ENCODE data around the gene SEC22A.

The SEC22A gene

DNA sequence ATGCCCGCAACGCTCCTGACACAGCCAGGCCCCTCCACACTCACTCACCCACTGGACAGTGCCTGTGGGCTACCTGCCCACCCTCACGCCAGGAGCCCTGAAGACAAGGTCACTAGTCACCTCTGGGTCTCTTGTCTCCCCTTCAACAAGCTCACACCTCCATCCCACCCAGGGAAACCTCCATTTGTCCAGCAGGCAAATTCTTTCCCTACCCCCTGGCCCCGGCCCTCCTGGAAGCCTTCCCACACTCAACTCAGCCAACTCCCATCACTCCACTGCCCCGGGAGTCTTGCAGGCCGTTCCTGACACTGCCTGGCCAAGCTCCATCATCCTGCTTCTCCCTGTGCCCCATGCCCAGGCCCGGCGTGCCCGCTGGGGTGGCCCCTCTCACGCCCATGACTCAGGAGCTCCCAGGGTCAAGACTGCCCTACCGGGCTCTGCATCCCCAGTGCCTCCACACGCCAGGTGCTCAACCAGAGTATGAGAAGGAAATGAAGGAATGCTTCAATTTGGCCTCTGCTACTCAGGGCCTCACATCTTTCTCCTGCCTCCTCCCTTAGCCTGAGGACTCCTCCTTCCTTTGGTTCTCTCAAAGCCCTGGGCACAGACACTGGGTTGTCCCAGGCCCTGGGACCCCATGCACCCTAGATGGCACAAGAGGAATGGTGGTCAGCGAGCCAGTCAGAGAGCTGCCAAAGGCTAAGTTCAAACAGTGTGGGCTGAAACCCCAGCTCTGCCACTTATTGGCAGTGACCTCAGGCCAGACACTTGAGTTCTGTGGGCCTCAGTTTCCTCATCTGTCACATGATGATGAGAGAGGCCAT is 88.6 kb downstream of the SEC22A start:
- no peak for DNase-seq

DNA sequence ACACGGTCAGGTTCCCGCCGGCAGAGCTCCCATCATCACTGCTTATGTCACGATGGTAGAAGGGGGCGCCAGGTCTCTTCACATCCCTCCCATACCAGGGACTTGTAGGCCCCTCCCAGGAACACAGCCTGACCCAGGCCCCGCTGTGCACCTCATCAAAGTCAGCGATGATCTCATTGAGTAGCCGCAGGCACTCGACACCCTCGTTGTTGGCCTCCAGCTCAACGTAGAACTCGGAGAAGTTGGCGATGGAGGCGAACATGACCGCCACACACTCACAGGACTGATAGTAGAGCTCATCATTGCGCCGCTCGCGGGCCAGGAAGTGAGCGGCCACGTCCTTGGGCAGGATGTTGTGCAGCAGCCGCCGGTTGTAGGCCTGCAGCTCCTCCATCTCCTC is 89.2 kb downstream of the SEC22A start:
- no peak for DNase-seq

DNA sequence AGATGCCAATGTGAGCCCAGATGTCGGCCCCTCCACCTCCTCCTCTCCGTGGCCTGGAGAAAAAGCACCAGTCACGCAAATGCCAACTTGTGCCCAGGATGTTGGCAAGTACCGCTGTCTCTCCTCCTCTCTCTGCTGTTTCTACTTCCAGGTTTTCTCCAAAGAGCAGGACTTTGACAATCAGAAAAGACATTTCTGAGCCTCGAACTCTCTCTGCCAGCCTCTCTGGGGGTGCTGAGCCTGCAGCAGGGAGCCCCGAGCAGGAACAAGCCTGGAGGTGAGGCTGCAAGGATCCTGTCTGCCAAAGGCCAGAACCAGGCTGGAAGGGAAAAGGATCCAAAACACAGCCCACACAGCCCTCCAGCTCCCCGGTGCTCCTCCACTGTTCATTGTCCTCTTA is 89.7 kb downstream of the SEC22A start:
- DNase-seq = no peak

DNA sequence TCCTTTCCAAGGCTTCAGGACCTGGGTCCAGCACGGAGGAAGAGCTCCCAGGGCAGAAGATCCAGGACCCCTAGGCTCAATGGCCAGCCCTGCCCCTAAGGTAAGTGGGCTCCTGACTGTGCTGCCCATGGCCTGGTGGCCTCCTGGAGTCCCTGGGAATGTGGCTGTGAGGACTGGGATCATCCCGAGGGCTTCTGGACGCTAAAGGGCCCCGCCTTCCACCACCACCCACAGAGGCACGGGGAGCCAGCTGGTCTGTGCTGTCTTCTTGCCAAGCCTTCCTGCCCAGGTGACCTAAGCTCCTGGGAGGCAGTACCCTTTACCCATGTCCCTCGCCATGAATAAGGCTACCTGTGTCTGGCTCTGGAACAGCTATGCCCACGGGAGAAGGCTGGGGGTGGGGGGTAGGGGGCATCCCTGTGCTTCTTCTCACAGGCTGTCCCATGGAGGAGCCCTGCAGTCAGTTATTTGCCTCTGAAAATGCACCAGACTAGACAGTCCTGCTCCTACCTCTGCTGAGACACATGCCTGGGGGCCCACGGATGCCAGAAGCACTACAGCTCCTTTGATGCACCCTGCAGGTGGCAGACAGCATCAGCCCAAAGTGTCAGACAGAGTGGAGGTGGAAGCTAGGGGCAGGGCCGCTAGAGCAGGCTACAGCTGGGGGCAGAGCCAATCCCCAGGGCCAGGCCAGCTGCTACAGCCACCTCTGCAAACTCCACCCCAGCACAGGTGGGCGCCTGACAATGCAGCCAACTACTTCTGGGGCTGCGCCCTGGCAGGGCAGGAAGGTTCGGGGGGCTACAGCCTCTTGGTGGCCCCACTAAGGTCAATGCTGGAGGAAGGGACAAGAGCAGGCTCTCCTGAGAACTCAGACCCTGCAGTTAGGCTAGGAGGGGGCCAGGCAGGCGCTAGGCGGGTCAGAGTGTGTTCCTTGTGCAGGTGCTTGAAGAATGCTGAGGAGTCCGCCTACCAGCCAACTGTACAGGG is 90.9 kb downstream of the SEC22A start:
- no peak for DNase-seq

DNA sequence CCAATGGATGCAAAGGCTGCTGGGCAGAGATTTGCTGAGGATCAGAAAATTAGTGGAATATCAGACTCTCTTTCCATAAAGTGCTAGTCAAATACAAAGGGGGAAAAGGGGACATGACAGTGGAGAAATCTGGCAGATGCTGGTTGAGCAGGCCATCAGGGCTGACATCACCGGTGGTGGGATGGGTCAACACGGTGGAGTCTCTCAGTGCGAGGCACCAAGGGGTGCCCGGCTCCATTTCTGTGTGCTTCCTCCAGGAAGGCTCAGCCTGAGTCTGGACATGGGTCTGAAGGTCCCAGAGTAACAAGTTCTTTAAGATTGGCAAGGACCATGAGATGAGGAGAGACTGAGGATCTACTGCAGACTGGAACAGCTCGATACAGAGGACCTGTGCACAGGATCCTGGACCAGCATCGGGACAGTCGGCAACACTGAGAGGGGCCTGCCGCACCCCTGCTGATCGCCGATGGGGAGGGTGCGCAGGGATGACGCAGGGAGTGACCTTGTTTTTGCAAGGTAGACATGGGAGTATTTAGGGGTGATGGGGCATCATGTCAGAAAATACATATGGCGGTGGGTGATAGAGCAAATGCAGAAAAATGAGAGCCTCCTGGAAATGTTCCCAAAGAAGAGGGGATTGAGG is 92.7 kb downstream of the SEC22A start:
- DNase-seq = no peak

DNA sequence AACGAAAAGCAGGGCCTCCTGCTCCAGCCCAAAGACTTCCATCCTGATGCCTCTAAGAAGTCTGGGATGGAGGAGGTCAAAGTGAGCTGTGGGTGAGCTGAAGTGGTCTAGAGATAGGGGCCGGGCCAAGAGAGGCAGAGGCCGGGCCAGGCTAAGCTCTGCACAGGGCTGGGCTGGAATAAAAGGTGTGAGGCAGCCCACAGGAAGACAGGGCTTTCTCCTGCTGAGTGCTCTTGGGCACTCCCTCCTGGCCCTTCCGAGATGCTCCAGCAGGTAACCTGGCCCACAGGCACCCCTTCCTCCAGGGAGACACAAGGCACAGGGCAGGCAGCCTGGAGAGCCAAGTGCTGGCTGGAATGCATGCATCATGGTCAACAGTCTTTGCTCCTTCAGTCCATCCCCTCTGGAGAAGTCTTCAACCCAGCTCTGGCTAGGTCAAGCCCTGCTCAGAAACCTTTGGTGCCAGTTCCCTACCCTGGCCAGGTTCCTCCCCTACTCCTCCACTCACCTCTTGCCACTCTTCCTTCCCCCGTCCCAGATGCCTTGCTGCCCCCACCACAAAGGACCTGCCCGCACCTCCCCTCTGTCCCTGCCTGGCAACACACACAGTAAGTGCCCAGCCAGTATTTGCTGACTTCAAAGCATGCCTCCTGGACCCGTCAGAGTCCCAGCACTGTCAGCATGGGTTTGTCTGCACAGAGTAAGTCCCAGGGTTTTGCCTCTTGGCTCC is 93.6 kb downstream of the SEC22A start:
- DNase-seq = no peak

DNA sequence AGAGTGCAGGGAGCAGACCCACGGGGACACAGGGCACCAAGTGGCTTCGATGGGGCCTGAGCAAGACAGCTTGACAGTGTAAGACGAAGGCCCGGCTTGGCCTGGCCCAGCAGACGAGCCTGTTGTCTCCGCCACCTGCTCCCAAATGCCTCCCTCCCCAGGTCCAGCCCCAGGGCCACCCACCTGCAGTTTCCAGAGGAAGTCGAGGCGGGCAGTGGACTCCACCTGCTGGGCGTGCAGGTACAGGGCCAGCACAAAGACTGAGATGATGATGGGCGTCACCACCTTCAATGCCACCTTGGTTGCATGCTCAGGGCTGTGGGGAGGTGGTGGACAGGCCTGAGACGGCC is 94.1 kb downstream of the SEC22A start:
- DNase-seq = no peak

DNA sequence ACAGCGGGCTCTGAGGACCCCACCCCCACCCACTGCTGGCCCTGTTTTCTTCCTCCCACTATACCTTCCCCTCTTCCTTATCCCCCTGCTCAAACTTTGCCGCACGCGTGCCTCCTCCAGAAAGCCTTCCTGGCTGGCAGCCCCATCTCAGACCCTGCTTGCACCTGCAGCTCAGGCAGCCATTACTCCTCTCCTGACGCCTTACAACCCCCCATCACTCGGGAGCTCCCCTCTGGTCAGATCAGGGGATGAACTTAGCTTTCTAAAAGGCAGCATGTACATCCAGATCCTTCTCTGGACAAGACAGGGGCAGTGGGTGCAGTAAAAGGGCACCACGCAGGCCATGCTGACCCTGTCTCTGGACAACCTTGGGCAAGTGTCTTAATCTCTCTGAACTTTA is 94.5 kb downstream of the SEC22A start:
- DNase-seq = no peak

DNA sequence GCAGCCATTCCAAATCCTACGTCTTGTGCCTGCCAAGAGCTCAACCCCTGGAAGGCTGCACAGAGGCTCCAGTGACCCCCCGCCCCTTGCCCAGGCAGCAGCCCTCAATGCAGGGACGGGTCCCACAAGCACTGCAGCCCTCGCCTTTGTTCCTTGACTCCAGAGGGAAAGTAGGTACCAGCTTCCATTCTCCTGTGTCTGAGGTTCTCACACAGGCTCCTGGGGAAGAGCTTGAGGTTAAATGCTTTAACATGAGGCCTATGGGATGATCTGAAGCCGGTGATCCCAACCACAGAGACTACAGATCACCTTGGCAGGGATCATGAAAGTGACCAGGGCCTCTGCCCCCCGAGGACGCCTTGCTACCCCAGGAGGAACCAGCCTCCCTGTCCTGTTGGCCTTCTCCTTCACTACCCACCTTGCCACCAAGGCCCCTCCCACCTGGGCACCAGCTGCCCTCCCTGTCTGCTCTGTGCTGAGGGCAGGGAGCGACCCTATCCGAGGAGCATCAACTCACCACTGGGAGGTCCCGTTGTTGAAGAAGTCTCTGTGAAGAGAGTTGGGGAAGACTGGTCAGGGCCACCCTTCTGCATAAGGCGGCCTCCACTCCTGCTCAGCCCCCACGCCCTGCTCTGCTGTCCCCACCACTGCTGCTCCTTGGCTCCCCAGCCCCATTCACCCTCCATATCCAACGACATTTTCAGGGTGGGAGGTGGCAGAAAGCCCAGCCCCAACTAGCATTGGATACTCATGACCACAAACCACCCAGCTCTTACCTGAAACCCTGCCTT is 95.3 kb downstream of the SEC22A start:
- DNase-seq = no peak

DNA sequence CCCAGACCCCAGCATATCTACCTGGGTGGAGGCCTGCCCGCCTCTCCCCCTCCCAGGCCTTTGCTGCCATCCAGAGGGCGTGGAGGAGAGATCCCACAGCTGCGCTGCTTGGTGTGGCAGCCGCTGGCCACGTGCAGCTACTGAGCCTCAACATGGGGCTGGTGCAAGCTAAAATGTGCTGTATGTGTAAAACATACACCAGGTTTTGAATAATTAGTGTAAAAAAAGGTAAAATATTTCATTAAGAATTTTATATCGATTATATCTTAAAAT is 95.8 kb downstream of the SEC22A start:
- no peak for DNase-seq

DNA sequence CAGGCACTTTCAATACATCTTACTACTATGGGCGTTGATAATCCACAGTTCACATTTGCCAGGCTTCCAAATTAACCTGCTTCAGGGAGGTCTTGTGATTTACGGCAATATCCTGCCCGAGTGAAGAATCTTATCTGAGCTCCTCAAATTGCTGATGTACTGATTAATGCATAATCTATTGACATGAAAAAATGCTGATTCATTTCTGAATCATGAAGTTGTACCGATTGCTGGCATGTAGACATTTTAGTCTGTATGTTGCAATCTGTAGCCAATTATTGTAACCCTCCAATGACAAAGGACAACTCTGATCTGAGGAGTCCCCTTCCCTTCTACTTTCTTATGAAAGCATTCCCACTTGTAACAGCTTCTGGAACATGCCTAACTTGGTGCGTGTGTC is 97.2 kb downstream of the SEC22A start:
- DNase-seq = no peak

DNA sequence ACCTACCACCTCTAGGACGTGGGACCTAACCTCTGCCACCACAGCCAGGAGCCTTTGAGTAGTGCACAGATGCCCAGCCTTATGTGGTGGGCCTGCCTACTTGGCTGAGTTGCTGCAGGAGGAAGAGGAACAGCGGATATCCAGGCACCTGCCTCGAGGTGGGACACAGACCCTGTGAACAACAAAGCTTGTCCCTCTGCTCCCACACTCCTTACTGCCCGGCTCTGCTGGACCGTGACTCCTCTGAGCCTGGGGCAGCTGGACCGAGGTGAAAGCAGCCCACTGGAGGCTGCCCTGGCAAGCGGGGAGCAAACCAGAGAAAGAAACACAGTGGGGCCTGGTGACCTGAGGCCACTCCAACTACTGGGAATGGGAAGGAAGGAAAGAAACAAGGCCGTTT is 97.8 kb downstream of the SEC22A start:
- DNase-seq = no peak

DNA sequence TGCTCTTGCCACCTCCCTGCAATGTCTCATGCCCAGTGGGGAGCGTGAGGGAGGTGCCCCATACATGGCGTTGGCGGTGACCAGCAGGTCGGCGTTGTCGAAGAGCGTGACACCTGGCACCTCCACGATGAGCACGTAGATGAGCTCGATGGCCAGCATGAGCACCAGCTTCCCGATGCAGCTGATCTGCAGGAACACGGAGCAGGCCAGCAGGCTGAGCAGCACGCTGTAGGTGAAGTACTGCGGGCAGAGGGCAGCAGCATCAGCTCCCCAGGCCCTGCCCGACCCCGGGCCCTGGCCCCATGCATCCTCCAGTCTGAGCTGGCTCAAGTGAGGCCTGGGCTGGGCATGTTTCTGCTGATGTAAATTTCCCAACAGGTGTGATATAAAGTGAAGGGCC is 98.3 kb downstream of the SEC22A start:
- no peak for DNase-seq

DNA sequence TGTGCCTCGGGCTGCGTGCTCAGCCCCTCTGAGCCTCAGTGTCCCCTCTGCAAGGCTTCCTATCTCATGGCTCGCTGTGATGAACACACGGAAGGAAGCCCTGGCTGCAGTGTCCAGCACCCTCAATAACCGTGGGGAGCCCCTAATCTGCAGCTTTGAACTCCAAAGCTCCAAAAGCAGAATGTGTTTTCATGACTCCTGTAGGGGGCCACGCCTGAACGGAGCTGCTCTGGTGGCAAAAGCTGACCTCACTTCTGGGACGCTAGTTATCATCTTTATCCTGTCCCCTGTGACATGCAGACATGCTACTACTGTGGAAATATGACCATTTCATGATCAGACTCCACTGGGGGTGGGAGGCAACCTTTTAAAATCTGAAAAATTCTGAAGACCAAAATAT is 98.8 kb downstream of the SEC22A start:
- no peak for DNase-seq

DNA sequence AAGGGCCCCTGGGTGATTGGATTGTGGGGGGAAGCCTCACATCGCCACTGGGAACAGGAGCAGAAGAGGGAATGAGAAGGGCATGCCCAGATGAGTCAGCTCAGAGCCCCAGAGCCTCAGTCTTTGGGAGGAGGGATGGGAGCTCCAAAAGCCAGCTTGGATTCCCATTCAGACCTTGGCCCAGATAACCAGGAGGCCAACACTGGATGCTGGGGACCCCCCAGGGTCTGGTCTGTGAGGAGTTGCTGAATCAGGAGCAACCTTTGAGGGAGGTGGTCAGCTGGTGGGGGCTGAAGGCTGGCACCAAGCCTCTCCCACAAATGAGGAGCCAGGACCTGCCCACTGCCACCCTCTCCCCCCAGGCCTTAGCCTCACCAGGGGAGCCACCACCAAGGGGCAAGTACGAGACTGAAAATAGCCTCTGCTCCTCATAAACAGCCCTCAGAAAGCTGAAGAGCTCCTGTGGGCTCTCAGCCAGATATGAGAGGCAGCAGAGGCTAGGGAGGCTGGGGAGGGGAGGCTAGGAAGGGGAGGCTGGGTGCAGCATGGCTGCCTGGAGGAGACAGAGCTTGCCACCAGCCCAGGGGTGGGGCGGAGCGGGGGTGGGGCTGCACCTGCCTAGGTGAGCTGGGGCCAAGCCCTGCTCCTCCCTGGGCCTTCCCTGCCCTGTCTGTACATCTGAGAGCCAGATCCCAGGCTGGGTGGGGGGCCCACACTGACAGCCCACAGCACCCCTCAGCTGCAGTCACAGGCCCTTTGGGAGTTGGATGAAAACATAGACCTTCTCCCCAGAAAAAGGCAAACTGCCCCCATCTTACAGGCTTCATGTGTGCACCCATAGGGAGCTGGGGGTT is 99.8 kb downstream of the SEC22A start:
- DNase-seq = no peak

DNA sequence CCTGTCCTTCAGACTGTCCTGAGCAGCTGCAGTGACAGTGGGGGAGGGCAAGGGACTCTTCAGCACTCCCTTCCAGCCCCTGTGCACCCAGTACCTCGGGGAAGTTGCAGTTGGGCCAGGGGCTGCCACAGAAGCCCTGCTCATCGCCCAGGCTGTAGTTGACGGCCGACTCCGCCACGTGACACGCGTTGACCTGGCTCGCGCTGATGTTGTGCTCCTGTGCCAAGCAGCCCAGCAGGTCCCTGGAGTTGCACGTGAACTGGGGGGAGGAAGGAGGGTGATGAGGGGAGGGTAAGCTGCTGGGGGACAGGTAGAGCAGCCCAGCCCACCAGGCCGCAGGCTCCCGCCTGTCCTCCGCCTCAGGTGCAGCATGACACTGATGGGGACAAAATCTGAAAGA is 101.2 kb downstream of the SEC22A start:
- no peak for DNase-seq

DNA sequence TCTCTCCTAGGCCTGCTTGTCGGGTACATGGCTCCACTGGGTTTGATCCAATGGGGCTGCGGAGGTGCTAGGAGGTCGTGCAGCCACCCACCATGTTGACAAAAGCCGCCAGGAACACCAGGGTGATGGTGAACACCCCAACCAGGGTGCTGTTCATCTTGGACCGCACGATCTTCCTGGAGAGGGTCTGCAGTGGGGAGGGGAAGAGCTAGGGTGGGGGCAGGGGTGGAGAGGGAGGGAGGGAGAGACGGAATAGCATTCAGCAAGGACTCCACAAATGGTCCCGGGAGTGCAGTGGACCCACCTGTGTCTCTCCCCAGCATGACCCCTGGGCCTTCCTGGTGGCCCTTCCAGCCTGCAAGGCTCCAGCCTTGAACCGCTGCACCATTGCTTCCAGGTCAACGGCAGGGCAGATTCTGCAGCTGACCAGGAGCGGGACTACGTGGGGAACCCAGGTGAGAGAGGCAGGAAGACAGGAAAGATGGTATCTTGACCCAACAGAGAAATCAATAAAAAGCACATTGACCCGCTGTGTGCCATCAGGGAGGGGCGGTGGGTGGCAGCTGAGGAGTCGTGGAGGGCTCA is 102.3 kb downstream of the SEC22A start:
- no peak for DNase-seq

DNA sequence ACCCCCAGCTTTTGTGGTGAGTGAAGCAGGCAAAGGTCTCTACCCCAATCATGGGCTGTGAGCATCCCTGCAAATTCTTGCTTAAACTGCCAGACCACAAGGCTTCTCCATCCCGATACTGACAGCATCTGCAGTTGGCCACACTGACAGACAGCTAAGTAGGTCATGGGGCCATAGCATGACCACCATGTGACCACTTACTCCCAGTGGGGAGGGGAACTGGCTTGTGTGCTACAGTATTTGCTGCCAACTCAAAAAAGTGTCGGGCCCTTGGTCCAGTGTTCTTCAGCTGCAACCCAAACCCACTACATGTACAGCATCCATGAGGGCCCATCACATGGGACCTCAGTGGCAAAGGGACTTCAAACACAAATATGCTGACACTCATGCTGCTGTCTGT is 103.4 kb downstream of the SEC22A start:
- no peak for DNase-seq

DNA sequence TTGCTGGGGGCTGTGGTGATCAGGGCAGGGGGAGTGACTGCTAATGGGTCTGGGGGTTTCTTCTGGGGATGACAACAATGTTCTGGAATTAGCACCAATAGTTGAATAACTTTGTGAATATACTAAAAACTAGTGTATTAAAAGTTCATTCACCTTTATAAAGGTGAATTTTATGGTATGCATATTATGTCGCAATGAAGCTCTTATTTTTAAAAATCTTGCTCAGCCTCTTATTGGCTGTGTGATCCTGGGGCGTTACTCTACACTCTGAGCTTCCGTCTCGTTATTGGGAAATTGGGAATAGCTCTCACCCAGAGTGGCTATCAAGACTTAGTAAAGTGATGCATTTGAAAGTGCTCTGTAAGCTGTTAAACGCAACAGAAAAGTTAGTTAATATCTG is 105.3 kb downstream of the SEC22A start:
- no peak for DNase-seq

DNA sequence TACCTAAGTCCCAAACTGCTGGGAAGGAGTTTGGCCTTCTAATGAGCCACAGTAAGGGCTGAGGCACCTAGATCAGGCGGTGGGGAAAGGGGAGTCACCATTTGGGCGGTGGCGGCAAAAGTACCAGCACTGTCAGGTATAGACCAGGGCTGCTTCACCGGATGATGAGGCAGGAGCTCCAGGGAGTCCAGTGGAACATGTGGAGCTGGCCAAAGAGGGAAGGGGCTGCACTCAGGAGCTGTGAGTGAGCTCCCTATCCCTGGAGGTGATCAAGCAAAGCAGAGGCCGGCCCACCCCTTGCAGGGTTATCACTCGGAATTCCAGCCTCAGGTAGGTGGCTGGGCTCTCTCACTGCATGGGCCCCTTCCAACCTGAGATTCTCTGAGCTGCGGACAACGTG is 108.4 kb downstream of the SEC22A start:
- no peak for DNase-seq

DNA sequence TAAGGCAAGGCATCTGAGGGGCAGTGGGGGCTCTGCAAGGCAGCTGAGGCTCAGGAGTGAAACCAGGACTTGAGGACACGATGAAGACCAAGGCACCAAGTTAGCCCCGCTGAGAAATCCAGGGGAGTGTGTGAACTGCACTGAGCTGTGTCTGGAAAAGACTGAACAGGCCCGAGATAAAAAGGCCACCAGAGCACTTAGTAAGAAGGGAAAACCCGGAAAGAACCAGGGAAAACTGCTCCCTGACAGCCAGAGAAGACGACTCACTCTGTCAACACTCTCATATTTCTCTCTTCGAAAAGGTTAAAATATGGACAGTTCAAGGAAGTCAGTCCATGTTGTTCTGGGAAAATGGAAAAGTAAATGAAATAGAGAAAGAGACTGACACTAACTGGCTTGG is 109.0 kb downstream of the SEC22A start:
- DNase-seq = no peak

Data from suppressor macrophage treated with lipopolysaccharide for 4 hours (primary cell).